ENCODE data around the gene FUOM.

DNA sequence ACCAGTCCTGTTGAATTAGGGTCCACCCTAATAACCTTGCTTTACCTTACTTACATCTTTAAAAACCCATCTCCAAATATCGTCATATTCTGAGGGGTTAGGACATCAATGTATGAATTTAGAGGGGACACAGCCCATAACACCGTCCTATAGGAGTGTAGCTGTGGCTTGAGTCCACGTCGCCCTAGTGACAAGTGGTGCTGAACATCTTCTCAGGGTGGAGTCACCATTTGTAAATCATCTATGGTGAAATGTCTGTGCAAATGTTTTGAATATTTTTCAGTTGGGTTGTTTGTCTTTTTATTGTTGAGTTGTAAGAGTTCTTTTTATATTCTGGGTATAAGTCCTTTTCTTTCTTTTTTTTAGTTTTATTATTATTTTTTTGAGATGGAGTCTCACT lies 15.8 kb downstream of the FUOM start:
- TF ChIP-seq POLR2A (IDR thresholded peaks at IDR 0.05), result no peak
- TF ChIP-seq, protein P1, sequence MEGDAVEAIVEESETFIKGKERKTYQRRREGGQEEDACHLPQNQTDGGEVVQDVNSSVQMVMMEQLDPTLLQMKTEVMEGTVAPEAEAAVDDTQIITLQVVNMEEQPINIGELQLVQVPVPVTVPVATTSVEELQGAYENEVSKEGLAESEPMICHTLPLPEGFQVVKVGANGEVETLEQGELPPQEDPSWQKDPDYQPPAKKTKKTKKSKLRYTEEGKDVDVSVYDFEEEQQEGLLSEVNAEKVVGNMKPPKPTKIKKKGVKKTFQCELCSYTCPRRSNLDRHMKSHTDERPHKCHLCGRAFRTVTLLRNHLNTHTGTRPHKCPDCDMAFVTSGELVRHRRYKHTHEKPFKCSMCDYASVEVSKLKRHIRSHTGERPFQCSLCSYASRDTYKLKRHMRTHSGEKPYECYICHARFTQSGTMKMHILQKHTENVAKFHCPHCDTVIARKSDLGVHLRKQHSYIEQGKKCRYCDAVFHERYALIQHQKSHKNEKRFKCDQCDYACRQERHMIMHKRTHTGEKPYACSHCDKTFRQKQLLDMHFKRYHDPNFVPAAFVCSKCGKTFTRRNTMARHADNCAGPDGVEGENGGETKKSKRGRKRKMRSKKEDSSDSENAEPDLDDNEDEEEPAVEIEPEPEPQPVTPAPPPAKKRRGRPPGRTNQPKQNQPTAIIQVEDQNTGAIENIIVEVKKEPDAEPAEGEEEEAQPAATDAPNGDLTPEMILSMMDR (IDR thresholded peaks at IDR 0.05), result no peak

Data from upper lobe of left lung (tissue), 4 donors.